Progenitor cell of endocrine pancreas (in vitro differentiated cells): Measurements from ENCODE around the gene HIPK2. TPM values are rescaled to one million over a fixed set of nuclear protein-coding genes. Genes with fewer than 3 reads are reported as not detected.

ENCODE experiments used
- DNase-seq: peaks from one replicate; pipeline ENCODE4 v3.0.0; 2021; ENCODE audit warnings: low spot score; ENCODE audit not compliant: unreplicated experiment
- H3K27ac Mint-ChIP-seq: 2 replicates; pipeline ENCODE4 v1.8.0; 2021; ENCODE audit warnings: mild to moderate bottlenecking, moderate library complexity, mixed read lengths
- H3K27me3 Mint-ChIP-seq: 2 replicates; pipeline ENCODE4 v1.8.0; 2021; ENCODE audit warnings: mixed read lengths
- H3K36me3 Mint-ChIP-seq: 2 replicates; pipeline ENCODE4 v1.8.0; 2022; ENCODE audit warnings: mixed read lengths; ENCODE audit not compliant: insufficient read depth
- H3K4me1 Mint-ChIP-seq: 2 replicates; pipeline ENCODE4 v1.8.0; 2021; ENCODE audit warnings: low read depth, mixed read lengths
- H3K4me3 Mint-ChIP-seq: 2 replicates; pipeline ENCODE4 v1.8.0; 2021; ENCODE audit warnings: low read depth, mild to moderate bottlenecking, moderate library complexity, mixed read lengths
- H3K9me3 Mint-ChIP-seq: 2 replicates; pipeline ENCODE4 v1.8.0; 2021; ENCODE audit warnings: low read depth, mixed read lengths
- CTCF ChIP-seq: fragments of 200-600 bp; sonication (generic); IDR thresholded peaks from one replicate; pipeline ENCODE4 v1.5.0; 2021; ENCODE audit warnings: antibody characterized with exemption, mild to moderate bottlenecking; ENCODE audit not compliant: unreplicated experiment
- total RNA-seq: library from RNA; stranded (reverse); gene quantifications from 2 replicates; pipeline ENCODE4 v1.2.1, GENCODE V29; 2021

HIPK2 gene
- total RNA-seq, 1 donor from 2014 or later: 146 TPM

GRCh38 chr7:139534966-139535651, 242.7 kb downstream of the HIPK2 start:
- Mint-ChIP-seq H3K4me1 (no peaks in the 10 kb centered on the region), H3K36me3 (no peaks in the 10 kb centered on the region), H3K27me3 (peaks cover 28% of the 10 kb centered on the region), H3K9me3 (no peaks in the 10 kb centered on the region), H3K4me3 (no peak overlapping the region), H3K27ac (no peak overlapping the region)
- no peak for TF ChIP-seq CTCF
- DNase-seq: no peak

- no peak for TF ChIP-seq CTCF
- Mint-ChIP-seq H3K4me3 (no peak overlapping the region), H3K27ac (no peak overlapping the region), H3K9me3 (no peaks in the 10 kb centered on the region), H3K27me3 (peaks cover 21% of the 10 kb centered on the region), H3K36me3 (no peaks in the 10 kb centered on the region), H3K4me1 (no peaks in the 10 kb centered on the region)
- no peak for DNase-seq
Measured at GRCh38 chr7:139534096-139534495, 243.7 kb downstream of the HIPK2 start.

- Mint-ChIP-seq H3K4me3 (no peak overlapping the region), H3K27me3 (peaks cover 30% of the 10 kb centered on the region), H3K27ac (no peak overlapping the region), H3K4me1 (no peaks in the 10 kb centered on the region), H3K36me3 (no peaks in the 10 kb centered on the region), H3K9me3 (no peaks in the 10 kb centered on the region)
- no peak for TF ChIP-seq CTCF
- DNase-seq: no peak
Measured at GRCh38 chr7:139532636-139533155, 245.1 kb downstream of the HIPK2 start.

GRCh38 chr7:139531094-139531493, 246.7 kb downstream of the HIPK2 start:
- no peak overlapping the region for H3K27ac Mint-ChIP-seq

More at GRCh38 chr7:139531094-139531493, 246.7 kb downstream of the HIPK2 start:
- H3K27me3 Mint-ChIP-seq: peaks cover 44% of the 10 kb centered on the region
- H3K4me1 Mint-ChIP-seq: no peaks in the 10 kb centered on the region
- DNase-seq: no peak
- no peaks in the 10 kb centered on the region for H3K9me3 Mint-ChIP-seq
- TF ChIP-seq CTCF: no peak
- no peak overlapping the region for H3K4me3 Mint-ChIP-seq
- H3K36me3 Mint-ChIP-seq: no peaks in the 10 kb centered on the region
